ENCODE data around the gene SNTG2.

GRCh38 chr2:1257334-1257733, 306.7 kb downstream of the SNTG2 start:
- TF ChIP-seq POLR2A (IDR thresholded peaks at IDR 0.05) (no peak), CTCF (IDR thresholded peaks at IDR 0.05) (no peak)

Data from tibial nerve (tissue), 3 donors.